IPS DF 4.7 (cell line): Measurements from ENCODE around the gene GDPGP1.

Experiments used
- DNase-seq: peaks from one replicate; pipeline ENCODE4 v3.0.0-alpha.2; 2013; ENCODE audit warnings: low spot score; ENCODE audit errors: extremely low read depth

GDPGP1 gene

GRCh38 chr15:90225504-90226234, 8.3 kb upstream of the GDPGP1 start:
- no peak for DNase-seq

GRCh38 chr15:90227336-90227735, 6.7 kb upstream of the GDPGP1 start:
- DNase-seq, result no peak

DNA sequence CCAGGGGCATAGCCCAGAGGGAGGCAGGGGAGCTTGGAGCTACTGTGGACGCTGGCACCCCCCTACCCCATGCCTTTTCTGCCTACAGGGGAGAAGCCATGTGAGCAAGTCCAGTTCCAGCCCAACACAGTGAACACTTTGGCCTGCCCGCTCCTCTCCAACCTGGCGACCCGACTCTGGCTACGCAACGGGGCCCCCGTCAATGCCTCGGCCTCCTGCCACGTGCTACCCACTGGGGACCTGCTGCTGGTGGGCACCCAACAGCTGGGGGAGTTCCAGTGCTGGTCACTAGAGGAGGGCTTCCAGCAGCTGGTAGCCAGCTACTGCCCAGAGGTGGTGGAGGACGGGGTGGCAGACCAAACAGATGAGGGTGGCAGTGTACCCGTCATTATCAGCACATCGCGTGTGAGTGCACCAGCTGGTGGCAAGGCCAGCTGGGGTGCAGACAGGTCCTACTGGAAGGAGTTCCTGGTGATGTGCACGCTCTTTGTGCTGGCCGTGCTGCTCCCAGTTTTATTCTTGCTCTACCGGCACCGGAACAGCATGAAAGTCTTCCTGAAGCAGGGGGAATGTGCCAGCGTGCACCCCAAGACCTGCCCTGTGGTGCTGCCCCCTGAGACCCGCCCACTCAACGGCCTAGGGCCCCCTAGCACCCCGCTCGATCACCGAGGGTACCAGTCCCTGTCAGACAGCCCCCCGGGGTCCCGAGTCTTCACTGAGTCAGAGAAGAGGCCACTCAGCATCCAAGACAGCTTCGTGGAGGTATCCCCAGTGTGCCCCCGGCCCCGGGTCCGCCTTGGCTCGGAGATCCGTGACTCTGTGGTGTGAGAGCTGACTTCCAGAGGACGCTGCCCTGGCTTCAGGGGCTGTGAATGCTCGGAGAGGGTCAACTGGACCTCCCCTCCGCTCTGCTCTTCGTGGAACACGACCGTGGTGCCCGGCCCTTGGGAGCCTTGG, 5.9 kb upstream of the GDPGP1 start:
- no peak for DNase-seq

DNA sequence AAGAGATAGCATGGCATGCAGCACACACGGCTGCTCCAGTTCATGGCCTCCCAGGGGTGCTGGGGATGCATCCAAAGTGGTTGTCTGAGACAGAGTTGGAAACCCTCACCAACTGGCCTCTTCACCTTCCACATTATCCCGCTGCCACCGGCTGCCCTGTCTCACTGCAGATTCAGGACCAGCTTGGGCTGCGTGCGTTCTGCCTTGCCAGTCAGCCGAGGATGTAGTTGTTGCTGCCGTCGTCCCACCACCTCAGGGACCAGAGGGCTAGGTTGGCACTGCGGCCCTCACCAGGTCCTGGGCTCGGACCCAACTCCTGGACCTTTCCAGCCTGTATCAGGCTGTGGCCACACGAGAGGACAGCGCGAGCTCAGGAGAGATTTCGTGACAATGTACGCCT, 5.0 kb upstream of the GDPGP1 start:
- DNase-seq, result no peak

DNA sequence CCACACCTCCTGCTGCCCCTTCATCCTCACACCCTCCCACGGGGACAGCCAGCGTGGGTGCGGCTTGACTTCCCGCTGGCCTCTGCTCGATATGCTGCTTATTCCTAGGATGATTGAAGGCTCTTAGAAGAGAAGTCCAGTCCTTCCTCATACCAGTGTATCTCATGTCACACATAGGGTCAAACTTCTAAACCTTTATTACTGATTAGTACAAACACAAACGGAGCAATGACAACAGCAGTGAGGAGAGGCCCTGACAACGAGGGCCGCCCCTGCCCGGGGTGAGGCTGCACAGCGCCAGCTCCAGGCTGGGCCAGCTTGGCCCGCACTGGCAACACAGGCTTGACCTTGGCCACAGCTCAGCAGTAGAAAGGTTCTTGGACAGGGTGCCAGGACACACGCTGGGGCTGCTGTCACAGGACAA, 3.9 kb upstream of the GDPGP1 start:
- DNase-seq, result no peak

GRCh38 chr15:90230610-90231009, 3.4 kb upstream of the GDPGP1 start:
- no peak for DNase-seq

DNA sequence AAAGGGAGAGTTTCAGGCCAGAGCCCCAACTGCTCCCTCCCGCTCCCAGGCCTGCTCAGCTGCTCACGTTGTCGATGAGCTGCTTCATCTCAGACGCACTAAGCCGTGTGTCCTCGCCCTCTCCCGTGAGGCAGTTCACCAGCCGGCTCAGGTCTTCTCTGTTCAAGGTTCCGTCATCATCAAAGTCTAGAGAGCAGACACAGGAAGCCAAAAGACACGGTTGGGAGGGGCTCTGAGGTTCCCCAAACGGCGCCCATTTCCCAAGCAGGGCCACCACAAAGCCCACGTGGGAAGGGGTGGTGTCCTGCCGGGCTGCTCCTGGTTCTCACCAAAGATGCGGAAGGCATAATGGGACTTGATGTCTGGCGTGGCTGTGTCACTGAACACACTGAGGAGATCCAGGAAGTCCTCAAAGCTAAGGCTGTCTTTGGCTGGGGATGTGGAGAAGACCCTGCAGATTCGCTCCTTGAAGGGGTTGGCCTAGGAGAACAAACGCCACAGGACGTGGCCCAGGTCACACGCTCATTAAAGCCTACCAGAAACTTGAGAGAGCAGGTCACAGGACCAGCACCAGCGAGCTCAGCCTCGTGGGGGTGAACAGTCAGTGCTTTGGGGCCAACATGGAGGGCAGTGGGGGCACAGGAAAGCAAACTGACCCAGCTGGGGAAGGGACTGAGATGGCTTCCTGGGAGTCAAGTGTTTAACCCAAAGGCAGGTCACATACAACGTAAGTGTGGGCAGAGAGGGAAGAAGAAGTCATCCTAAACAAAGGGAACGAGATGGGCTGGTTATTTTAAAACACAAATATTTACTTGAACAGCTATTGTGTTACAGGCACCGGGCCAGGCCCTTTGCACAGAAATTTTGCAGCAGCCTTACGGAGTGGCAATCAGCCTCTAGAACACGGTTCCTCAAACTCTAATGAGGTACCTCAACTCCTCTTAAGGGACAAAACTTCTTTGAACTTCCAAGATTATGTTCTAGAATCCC, 2.7 kb upstream of the GDPGP1 start:
- no peak for DNase-seq

DNA sequence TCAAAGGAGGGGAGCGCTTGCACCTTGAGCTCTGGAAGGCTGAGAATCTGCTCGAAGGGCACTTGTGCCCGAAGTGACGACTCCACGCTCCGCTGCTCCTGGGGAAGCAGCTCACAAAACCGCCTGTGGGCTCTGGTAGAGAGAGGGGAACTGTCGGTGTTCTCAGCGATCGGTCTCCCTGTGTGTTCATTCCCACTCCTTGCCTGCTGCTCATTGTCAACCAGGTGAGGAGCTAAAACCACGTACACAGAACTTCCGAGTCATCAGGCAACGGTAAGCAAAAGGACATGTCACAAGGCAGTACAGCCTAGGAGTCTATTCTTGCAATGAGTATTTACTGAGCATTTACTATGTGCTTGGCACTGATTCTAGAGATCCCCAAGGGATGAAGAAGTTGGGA, 1.8 kb upstream of the GDPGP1 start:
- no peak for DNase-seq

DNA sequence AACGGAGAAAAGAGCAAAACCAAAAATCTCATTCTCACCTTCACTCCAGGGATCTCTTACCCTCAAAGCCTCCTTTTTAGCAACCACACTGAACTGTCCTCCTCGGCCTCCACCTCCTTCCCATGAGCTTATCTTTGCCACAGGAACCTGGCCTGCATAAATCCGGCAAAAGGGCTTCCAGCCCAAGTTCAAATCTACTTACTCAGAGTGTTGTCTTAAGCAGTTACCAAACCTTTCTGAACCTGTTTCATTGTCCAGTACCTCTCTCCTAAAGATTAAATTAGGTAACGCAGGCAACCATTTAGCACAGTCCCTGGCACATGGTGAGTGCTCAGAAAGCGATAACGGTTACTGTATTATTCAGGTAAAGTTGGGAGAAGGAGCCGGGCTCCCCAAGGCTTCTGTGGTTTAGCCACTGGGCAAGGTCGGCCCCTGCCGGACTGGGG, 1.0 kb upstream of the GDPGP1 start:
- DNase-seq, result no peak

- no peak for DNase-seq
These were observed 468 bp upstream of the GDPGP1 start, which contains the start of gene CIB1 for GRCh38 chr15:90233387-90234095. TSS of gene CIB1 (minus strand) at chr15:90233941. CDS start at chr15:90233885, 56 bp downstream.

DNA sequence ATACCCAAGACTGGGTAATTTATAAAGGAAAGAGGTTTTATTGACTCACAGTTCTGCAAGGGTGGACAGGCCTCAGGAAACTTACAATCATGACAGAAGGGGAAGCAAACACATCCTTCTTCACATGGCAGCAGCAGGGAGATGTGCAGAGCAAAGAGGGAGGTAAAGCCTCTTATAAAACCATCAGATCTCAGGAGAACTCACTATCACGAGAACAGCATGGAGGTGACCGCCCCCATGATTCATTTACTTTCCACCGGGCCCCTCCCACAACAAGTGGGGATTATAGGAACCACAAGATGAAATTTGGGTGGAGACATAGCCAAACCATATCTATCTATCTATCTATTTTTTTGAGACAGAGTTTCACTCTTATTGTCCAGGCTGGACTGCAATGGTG, 5.4 kb downstream of the GDPGP1 start:
- DNase-seq, result no peak

DNA sequence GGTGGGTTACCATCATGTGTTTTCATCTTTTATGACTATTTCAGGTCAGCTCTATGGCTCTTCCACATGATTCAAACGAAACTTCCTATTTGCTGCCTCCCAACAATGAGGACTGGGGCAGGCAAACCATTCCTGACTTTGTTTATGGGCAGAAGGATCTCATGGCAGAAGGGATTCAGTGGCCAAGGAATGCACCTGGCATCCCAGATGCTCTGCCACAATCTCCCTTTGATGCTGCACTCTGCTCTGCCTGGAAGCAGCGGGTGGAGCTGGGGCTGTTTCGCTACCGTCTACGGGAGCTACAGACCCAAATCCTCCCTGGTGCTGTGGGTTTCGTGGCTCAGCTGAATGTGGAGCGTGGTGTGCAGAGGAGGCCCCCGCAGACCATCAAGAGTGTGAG, 6.8 kb downstream of the GDPGP1 start:
- no peak for DNase-seq

GRCh38 chr15:90241343-90242192, 7.6 kb downstream of the GDPGP1 start:
- DNase-seq, result no peak

GRCh38 chr15:90243943-90244639, 10.1 kb downstream of the GDPGP1 start:
- DNase-seq, result no peak

- DNase-seq, result no peak
These were observed 14.8 kb downstream of the GDPGP1 start for GRCh38 chr15:90248789-90249202.

- DNase-seq, result no peak
These were observed 15.3 kb downstream of the GDPGP1 start, which contains the start of gene TTLL13 for GRCh38 chr15:90249203-90249863. TSS of gene TTLL13 (plus strand) at chr15:90249556. CDS start at chr15:90250631, 1,075 bp downstream.

- DNase-seq, result no peak
These were observed 23.8 kb downstream of the GDPGP1 start for GRCh38 chr15:90257776-90258175.

DNA sequence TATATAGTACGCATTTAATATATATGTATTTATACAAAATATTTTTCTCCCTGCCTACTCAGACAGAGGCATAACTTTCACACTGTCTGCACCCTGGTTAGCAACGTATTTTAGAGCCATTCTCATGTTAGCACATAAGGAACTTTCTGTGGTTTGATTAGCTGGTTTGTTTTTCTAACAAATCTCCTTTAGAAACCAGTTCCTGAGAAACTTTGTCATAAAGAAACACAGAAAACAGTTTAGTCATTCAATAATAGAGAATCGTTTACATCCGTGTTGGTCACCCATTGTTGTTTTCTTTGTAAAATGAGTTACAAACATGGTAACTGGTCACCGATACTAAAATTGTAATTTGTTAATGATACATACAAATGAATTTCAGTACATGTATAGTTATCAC, 25.5 kb downstream of the GDPGP1 start:
- no peak for DNase-seq
